ENCODE measurements around the gene TCIRG1. TPM values are rescaled to one million over a fixed set of nuclear protein-coding genes. Genes with fewer than 3 reads are reported as not detected.

The TCIRG1 gene
- total RNA-seq, 1 experiment from 2014 or later: 51.1 TPM

- TF ChIP-seq ZNF416 (CRISPR knock-in tag; IDR thresholded peaks at IDR 0.05): no peak
- no peak for TF ChIP-seq MLX (CRISPR knock-in tag; IDR thresholded peaks at IDR 0.05)
- no peak for TF ChIP-seq AR (CRISPR knock-in tag; IDR thresholded peaks at IDR 0.05)
- no peak for TF ChIP-seq JUN (CRISPR knock-in tag; IDR thresholded peaks at IDR 0.05)
- no peak for TF ChIP-seq ZNF425 (CRISPR knock-in tag; conservative IDR thresholded peaks at IDR 0.05)
- TF ChIP-seq ZSCAN18 (CRISPR knock-in tag; IDR thresholded peaks at IDR 0.05): no peak
- TF ChIP-seq TEAD1 (CRISPR knock-in tag; IDR thresholded peaks at IDR 0.05): no peak
- no peak for TF ChIP-seq CTCF (IDR thresholded peaks at IDR 0.05)
- TF ChIP-seq FOXP1 (CRISPR knock-in tag; IDR thresholded peaks at IDR 0.05; ENCODE audit: borderline replicate concordance): no peak
- no peak for TF ChIP-seq ATF3 (CRISPR knock-in tag; conservative IDR thresholded peaks at IDR 0.05)
Observed at GRCh38 chr11:68014947-68015447, 23.8 kb upstream of the TCIRG1 start (continued).

GRCh38 chr11:68015467-68015866, 23.4 kb upstream of the TCIRG1 start:
- Mint-ChIP-seq H3K9me3 (no peaks in the 10 kb centered on the region), H3K27me3 (ENCODE audit: low read depth) (no peaks in the 10 kb centered on the region), H3K4me1 (peaks cover 8% of the 10 kb centered on the region), H3K4me3 (no peak overlapping the region), H3K36me3 (no peaks in the 10 kb centered on the region), H3K27ac (no peak overlapping the region)
- ChIA-PET CTCF (no interaction called here), POLR2A (no interaction called here)
- TF ChIP-seq SP1 (CRISPR knock-in tag; conservative IDR thresholded peaks at IDR 0.05) (no peak), GABPB1 (CRISPR knock-in tag; IDR thresholded peaks at IDR 0.05) (no peak), RELA (CRISPR knock-in tag; IDR thresholded peaks at IDR 0.05; ENCODE audit: borderline replicate concordance) (no peak), ATF6 (CRISPR knock-in tag; IDR thresholded peaks at IDR 0.05) (no peak), TEAD1 (CRISPR knock-in tag; IDR thresholded peaks at IDR 0.05) (no peak), MXD4 (CRISPR knock-in tag; IDR thresholded peaks at IDR 0.05; ENCODE audit: borderline replicate concordance) (no peak), ETV6 (CRISPR knock-in tag; IDR thresholded peaks at IDR 0.05) (no peak)
- DNase-seq (ENCODE audit: low spot score): no peak
- ATAC-seq: no peak

Measured in WTC11 (cell line).